Heart right ventricle (tissue), 16 donors: ENCODE measurements around the gene RPS6KB1. TPM values are rescaled to one million over a fixed set of nuclear protein-coding genes. Genes with fewer than 3 reads are reported as not detected.

ENCODE experiments used
- ATAC-seq, 8 donors: fragments of 200-7000 bp; cut with Tn5 transposase; one replicate each; pipeline ENCODE4 v1.9.1; 2020; ENCODE audit warnings: mild to moderate bottlenecking in 8 of 8, moderate library complexity in 8 of 8, moderate number of reproducible peaks in 1 of 8
- DNase-seq, 2 donors: peaks; one replicate each; pipeline ENCODE4 v3.0.0-alpha.2; 2020
- H3K27ac ChIP-seq, 10 donors: fragments of 200-600 bp; sonication (generic) in 2 of 10; one replicate each; pipeline versions ENCODE4 v1.5.0 to v1.8.0; 2020 to 2022; ENCODE audit warnings: mild to moderate bottlenecking in 3 of 10
- H3K27me3 ChIP-seq, 7 donors: fragments of 200-600 bp; one replicate each; pipeline ENCODE4 v1.8.0; 2021 to 2022; ENCODE audit warnings: mild to moderate bottlenecking in 2 of 7
- H3K36me3 ChIP-seq, 9 donors: fragments of 200-600 bp; sonication (generic) in 1 of 9; one replicate each; pipeline versions ENCODE4 v1.5.0 to v1.8.0; 2020 to 2022; ENCODE audit warnings: mild to moderate bottlenecking in 2 of 9
- H3K4me1 ChIP-seq, 9 donors: fragments of 200-600 bp; sonication (generic) in 1 of 9; one replicate each; pipeline versions ENCODE4 v1.5.0 to v1.8.0; 2020 to 2022; ENCODE audit warnings: mild to moderate bottlenecking in 4 of 9
- H3K4me3 ChIP-seq, 10 donors: fragments of 200-600 bp; sonication (generic) in 2 of 10; one replicate each; pipeline versions ENCODE4 v1.5.0 to v1.8.0; 2020 to 2022; ENCODE audit warnings: mild to moderate bottlenecking in 7 of 10, moderate library complexity in 2 of 10
- H3K9me3 ChIP-seq, 11 donors: fragments of 200-600 bp in 10 of 11; sonication (generic) in 2 of 11; one replicate each; pipeline versions ENCODE4 v1.5.0 to v1.8.0; 2013 to 2022; ENCODE audit warnings: mild to moderate bottlenecking in 2 of 11, control low read depth in 1 of 11, moderate library complexity in 1 of 11
- CTCF ChIP-seq, 9 donors: fragments of 200-600 bp; sonication (generic) in 2 of 9; IDR thresholded peaks; one replicate each; pipeline versions ENCODE4 v1.5.0 to v1.8.0; 2021 to 2022; ENCODE audit warnings: antibody characterized with exemption in 9 of 9, mild to moderate bottlenecking in 5 of 9, moderate library complexity in 1 of 9
- WGBS, 2 donors: extraction: QIAGEN DNeasy Blood & Tissue Kit; methylation state at CpG; one replicate each; pipeline ENCODE4 v1.1.7; 2013; ENCODE audit warnings: inconsistent platforms in 1 of 2; 5-methylcytosine and 5-hydroxymethylcytosine counted together
- intact Hi-C, 10 donors: fragments of 100-400 bp; cut with DNase I; formaldehyde crosslinking; loops; one replicate each; pipeline versions ENCODE4 v1.11.1 to v1.14.2; 2022
- polyA plus RNA-seq, 2 donors: library from polyadenylated mRNA; stranded (reverse); fragments of 200-250 nt; gene quantifications; one replicate each; pipeline ENCODE4 v1.2.3, GENCODE V29; 2013
- total RNA-seq, 10 donors: library from RNA; stranded (reverse); fragmentation: NEBNext Ultra II Directional in 3 of 10; extraction: Animal tissue kit (Norgen Biotek cat#: 25700) in 3 of 10; gene quantifications; one replicate each; pipeline versions ENCODE4 v1.2.1 to v1.2.4, GENCODE V29; 2021 to 2023
- donor health status: Arrhythmogenic right ventricular cardiomyopathy.
- donor health status: ischemic (EF 13 %, LVEDD 7.1; RV severe dilation, severe dysfunction).
- donor health status: healthy with polysubstance abuse.
- donor health status: DM: no; HTN: yes; CAD: no.
- donor health status: DM: no; HTN: no; CAD: no.
- donor health status: ischemic (EF 25% LVEDD 6.9; RV normal size, moderate dysfunction).
- donor health status: ischemic (EF 25% LVEDD 5.7; RV mildly dilated, moderate dysfunction).
- donor health status: healthy.
- donor health status: DM: yes; HTN: yes; CAD: no.
- donor health status: Ischemic cardiomyopathy.
- donor health status: ischemic (EF 35%, LVEDD 5.7; RV mildly dilated, moderate dysfunction).
- donor health status: nonischemic (EF 11% LVEDD 7.7; RV severe dilation, severe dysfunction).
- donor health status: DM: yes; HTN: yes; CAD: no.
- donor health status: PGD.
- donor health status: ischemic (EF 29% LVEDD 5.4; RV normal size, mild dysfunction).
- donor health status: nonischemic (EF 23%, LVEDD 6.1; RV moderate dilation, normal function).

RPS6KB1 gene
- total and polyA plus RNA-seq, 12 donors: 5.1 to 30.4 (median 24.7) TPM

GRCh38 chr17:59893676-59894100, 767 bp downstream of the RPS6KB1 start:
- WGBS, 2 donors: 0% methylated on average over 11 of the region's 11 CpGs
- intact Hi-C loops: no loop called here
- peaks cover 5 to 41% (median 23%) of the 10 kb centered on the region in 9 donors for H3K4me1 ChIP-seq

GRCh38 chr17:59897090-59897489, 4.2 kb downstream of the RPS6KB1 start:
- ATAC-seq (no peak), DNase-seq (no peak)
- no peak for TF ChIP-seq CTCF (IDR thresholded peaks at IDR 0.05)
- intact Hi-C loops: no loop called here
- H3K4me1 ChIP-seq: peaks cover 0 to 31% (median 23%) of the 10 kb centered on the region in 9 donors
- no peak overlapping the region for H3K4me3 ChIP-seq
- no peak overlapping the region for H3K27ac ChIP-seq
- 86 to 88% methylated on average over 4 of the region's 4 CpGs for WGBS, 2 donors
- no peaks in the 10 kb centered on the region for H3K27me3 ChIP-seq
- no peaks in the 10 kb centered on the region for H3K9me3 ChIP-seq
- H3K36me3 ChIP-seq: peaks cover 0 to 25% (median 0%) of the 10 kb centered on the region in 9 donors

More at GRCh38 chr17:59893676-59894100, 767 bp downstream of the RPS6KB1 start:
- H3K27me3 ChIP-seq: no peaks in the 10 kb centered on the region
- TF ChIP-seq CTCF (IDR thresholded peaks at IDR 0.05): peak in 1 of 9 donors; percentile 12
- H3K27ac ChIP-seq: peak overlapping the region; percentile 77 to 96 (median 89)
- DNase-seq (no peak), ATAC-seq (peak in 6 of 8 donors; percentile 5 to 17 (median 8))
- peak overlapping the region; percentile 82 to 98 (median 94) for H3K4me3 ChIP-seq
- H3K9me3 ChIP-seq: no peaks in the 10 kb centered on the region
- peaks cover 0 to 36% (median 0%) of the 10 kb centered on the region in 9 donors for H3K36me3 ChIP-seq

- TF ChIP-seq CTCF (IDR thresholded peaks at IDR 0.05): peak in 2 of 9 donors; percentile 11 to 33
- intact Hi-C loops: no loop called here
- DNase-seq: no peak
- Histone ChIP-seq H3K36me3 (peaks cover 0 to 28% (median 0%) of the 10 kb centered on the region in 9 donors), H3K9me3 (no peaks in the 10 kb centered on the region), H3K27me3 (no peaks in the 10 kb centered on the region), H3K4me3 (no peak overlapping the region), H3K27ac (no peak overlapping the region), H3K4me1 (peaks cover 0 to 25% (median 16%) of the 10 kb centered on the region in 9 donors)
- 85 to 86% methylated on average over 5 of the region's 5 CpGs for WGBS, 2 donors
- peak in 3 of 8 donors; percentile 52 to 67 (median 63) for ATAC-seq
Measured at GRCh38 chr17:59899099-59899498, 6.2 kb downstream of the RPS6KB1 start.

GRCh38 chr17:59901604-59902003, 8.7 kb downstream of the RPS6KB1 start:
- intact Hi-C loops: no loop called here
- Histone ChIP-seq H3K4me3 (no peak overlapping the region), H3K4me1 (peaks cover 0 to 12% (median 5%) of the 10 kb centered on the region in 9 donors), H3K27ac (no peak overlapping the region), H3K9me3 (no peaks in the 10 kb centered on the region), H3K36me3 (peaks cover 0 to 20% (median 0%) of the 10 kb centered on the region in 9 donors), H3K27me3 (no peaks in the 10 kb centered on the region)
- ATAC-seq (no peak), DNase-seq (no peak)
- 97% methylated on average over 8 of the region's 8 CpGs for WGBS, 2 donors
- TF ChIP-seq CTCF (IDR thresholded peaks at IDR 0.05): no peak
